Stimulated activated CD4-positive, alpha-beta T cell treated with anti-CD3 and anti-CD28 coated beads, Interleukin-1b, Interleukin-23, amount 100 ng/mL, for 1 hour (primary cell): ENCODE data around the gene PTK7.

Source experiments
- DNase-seq, 2 donors: peaks; one replicate each; pipeline ENCODE4 v3.0.0-alpha.2; 2020; ENCODE audit warnings: low read depth in 2 of 2

Gene PTK7

GRCh38 chr6:43204271-43205105 is 128.4 kb downstream of the PTK7 start:
- no peak for DNase-seq

GRCh38 chr6:43205849-43206248 is 129.7 kb downstream of the PTK7 start:
- DNase-seq = no peak

DNA sequence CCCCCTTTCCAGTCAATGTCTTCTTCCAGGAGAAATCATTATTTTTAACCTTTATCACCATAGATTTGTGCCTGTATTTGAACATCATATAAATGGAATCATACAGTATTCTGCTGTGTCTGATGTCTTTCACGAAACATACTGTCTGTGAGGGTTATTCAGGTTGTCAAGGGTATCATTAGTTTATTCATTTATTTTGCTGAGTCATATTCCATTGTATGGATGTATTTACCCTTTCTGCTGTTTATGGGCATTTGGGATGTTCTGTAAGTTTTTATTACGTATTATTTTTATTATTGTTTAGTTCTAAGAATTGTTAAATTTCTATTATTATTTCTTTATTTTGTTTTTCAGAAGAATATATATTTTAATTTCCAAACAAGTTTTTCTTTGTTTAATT is 131.2 kb downstream of the PTK7 start:
- DNase-seq = no peak
